GM12872 (cell line): Measurements from ENCODE around the gene TNKS2.

Source experiments
- TF ChIP-seq, protein P1 (sequence below): IDR thresholded peaks from 3 replicates; pipeline ENCODE4 v1.5.1; 2011; ENCODE audit warnings: low read depth, mild to moderate bottlenecking, low read length, moderate library complexity; ENCODE audit not compliant: insufficient read depth

TNKS2 gene

DNA sequence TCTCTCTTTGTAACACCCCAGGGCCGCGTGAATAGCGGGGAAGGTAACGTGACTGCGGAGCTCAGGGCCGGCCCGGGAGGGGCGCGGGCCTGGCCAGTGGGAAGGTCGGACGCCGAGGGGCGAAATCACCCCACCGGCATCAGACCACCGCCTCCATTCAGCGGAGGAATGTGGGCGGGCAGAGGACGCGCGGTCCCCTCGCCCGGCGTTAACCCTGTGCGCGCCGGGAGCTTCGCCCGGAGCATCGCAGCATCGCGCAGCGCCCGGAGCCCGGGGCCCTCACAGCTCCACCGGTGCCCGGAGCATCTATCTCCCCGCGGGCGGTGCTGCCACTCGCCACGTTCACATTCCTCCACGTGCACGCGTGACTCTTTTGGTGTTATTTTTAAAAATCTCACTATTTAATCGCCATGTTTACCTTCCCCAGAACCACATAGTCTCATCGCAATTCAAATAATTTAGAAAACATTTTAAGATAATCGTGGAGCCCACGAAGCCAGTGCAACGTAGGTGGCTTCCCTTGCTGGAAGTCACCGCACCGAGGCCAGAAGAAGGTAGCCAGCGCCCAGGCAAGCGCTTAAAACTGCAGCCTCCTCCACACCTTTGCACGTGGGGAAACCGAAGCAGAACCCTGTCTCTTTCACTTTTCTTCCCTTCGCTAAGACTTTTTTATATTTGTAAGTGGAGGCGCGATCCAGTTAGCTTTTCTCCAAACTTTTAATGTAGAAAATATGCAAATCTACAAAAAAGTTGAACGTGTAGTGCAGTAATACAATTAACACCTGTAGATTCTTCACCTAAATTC lies 89.2 kb downstream of the TNKS2 start:
- TF ChIP-seq, protein P1, sequence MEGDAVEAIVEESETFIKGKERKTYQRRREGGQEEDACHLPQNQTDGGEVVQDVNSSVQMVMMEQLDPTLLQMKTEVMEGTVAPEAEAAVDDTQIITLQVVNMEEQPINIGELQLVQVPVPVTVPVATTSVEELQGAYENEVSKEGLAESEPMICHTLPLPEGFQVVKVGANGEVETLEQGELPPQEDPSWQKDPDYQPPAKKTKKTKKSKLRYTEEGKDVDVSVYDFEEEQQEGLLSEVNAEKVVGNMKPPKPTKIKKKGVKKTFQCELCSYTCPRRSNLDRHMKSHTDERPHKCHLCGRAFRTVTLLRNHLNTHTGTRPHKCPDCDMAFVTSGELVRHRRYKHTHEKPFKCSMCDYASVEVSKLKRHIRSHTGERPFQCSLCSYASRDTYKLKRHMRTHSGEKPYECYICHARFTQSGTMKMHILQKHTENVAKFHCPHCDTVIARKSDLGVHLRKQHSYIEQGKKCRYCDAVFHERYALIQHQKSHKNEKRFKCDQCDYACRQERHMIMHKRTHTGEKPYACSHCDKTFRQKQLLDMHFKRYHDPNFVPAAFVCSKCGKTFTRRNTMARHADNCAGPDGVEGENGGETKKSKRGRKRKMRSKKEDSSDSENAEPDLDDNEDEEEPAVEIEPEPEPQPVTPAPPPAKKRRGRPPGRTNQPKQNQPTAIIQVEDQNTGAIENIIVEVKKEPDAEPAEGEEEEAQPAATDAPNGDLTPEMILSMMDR = no peak

DNA sequence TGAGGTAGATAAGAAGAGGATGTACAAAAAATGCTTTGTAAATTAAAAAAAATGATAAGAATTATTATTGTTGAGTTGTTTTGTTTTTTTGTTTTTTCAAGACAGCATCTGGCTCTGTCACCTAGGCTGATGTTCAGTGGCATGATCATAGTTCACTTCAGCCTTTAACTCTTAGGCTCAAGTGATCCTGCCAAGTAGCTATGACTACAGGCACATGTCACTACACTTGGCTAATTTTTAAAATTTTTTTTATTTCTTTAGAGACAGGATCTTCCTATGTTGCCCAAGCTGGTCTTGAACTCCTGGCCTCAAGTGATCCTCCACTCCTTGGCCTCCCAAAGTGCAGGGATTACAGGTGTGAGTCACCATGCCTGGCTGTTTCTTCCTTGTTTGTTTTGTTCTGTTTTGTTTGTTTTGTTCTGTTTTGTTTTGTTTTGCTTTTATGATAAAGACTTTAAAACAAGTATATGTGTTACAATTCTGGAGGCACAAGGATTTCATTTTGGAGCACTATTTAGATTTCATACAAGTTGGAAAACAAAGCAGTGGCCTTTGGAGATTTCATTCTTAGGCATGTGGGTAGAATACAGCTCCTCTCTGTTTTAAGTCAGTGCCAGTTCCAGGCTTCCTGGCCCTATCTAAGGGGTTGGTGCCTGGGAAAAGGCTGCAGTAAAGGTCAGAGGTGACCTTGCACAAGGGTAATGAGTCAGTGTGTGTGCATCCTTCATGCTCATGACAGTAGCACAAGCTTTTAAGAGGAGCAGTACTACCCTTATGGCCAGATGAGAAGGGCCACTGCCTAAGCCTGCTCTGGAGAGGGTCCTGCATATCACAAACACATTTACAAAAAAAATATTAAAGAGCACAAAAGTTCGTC lies 93.1 kb downstream of the TNKS2 start:
- TF ChIP-seq, protein P1 = no peak

DNA sequence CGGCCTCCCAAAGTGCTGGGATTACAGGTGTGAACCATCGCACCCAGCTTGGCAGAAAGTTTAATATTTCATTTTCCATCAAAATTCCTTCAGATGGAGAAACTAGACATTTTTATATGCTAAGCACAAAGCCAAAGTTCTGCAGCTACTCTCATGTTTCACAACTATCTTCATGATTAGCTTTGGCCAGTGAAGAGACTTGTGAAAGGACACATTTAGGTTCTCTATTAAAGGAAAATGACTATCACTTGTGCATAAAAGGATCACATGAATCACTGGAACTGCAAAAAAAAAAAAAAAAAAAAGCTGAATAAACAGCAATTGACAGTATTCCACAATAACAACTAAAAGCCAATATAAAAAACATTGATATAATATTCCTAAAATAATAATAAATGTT lies 94.8 kb downstream of the TNKS2 start:
- TF ChIP-seq, protein P1 = no peak

DNA sequence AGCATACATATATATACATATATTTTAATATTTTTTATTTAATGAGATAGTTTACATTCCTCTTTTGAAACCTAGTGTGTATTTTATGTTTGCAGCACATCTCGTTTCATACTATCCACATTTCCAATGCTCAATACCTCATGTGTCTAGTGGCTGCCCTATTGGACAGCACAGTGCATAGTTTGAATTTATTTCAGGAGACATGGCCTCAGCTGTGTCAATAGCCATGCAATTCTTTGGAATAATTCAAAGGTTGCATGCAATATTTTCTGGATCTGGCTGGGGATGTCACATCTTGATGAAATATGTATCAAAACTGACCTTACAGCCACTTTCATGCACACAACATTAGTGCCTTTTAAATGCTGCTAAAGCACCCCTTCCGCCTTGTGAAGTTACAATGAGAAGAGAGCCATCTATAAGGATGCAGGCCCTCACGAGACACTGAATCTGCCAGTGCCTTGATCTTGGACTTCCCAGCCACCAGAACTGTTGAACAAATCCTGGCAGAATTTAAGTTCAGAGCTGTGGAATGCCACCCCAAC lies 98.1 kb downstream of the TNKS2 start:
- TF ChIP-seq, protein P1 = no peak

DNA sequence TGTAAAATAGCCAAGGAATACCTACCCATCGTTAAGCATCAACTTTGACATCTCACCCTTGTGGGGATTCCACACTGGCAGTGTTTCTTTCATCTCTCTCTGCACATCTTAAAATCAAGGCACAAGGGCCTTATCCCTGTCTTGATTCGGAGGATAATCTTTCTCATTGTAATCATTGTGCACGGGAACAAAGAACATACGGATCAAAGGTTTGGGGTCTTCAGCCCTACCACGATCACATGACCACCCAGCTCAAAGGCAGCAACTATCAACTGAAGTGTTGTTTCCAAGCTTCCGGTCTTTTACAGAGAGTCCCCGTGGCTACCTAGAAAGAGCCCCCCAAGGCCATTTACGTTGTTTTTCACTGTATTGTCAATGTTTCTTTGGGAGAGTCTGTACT lies 99.2 kb downstream of the TNKS2 start:
- TF ChIP-seq, protein P1 = no peak

DNA sequence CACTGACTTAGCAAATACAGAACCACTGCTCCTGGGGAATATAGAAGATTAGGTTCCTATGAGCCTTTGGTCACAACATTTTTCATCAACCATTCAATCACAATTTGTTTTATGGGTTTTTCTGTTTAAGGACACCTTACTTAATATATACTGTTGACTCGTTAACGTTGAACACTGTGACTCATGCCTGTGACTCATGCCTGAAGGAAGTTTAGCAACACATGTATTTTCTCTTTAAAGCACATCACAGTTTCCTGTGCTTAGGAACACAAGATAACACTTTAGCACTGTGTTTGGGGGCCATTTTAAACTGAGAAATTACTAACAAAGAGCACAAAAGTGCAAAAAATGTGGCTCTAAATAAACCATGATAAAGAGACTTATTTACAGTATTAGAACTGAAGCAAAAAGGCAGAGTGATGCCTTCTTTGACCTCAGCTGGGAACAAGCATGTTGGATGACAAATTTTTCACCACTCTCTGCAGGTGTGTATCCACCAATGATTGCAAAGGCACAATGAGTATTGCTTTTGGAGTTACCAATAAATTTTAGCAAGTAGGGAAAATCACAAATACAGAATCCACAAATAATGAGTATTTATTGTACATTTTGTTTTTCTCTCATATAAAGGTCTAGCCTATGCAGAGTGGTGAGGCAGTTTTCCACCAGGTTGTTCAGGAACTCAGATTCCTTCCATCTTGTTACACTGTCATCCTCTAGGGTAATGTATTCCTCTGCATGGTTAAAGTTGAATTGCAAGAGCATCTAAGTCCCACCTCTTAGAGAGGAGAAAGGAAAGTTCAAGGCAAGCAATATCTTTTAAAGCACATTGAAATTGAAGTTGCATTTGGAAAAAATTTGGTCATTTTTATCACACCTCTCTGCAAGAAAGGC lies 103.8 kb downstream of the TNKS2 start:
- TF ChIP-seq, protein P1 = no peak
